ENCODE data around the gene TDP1. TPM values are rescaled to one million over a fixed set of nuclear protein-coding genes. Genes with fewer than 3 reads are reported as not detected.

The TDP1 gene
- total and polyA plus RNA-seq, 2 experiments from 2014 or later: 23.0 to 63.6 TPM

DNA sequence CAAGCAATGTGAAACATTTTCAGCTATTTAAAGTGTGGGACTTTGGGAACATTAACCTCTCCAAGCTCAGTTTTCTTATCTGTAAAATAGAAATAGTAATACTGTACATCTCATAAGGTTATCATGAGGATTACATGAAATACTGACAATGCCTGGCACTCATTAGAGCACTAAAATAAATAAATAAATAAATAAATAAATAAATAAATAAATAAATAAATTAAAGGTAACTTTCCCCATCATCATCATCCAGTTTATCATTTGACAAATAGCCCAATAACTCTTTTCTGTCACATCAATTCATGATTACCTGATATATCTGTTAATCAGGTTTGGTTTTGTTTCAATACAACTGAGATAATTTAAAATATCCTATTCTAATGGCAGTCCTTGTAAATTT lies 49.7 kb upstream of the TDP1 start (continued):
- TF ChIP-seq EZH2phosphoT487 (IDR thresholded peaks at IDR 0.05; ENCODE audit: unreplicated experiment) (no peak), ZNF114 (CRISPR knock-in tag; IDR thresholded peaks at IDR 0.05) (no peak), ZNF331 (CRISPR knock-in tag; IDR thresholded peaks at IDR 0.05; ENCODE audit: low read depth) (no peak), CREB1 (CRISPR knock-in tag; IDR thresholded peaks at IDR 0.05; ENCODE audit: low read depth) (no peak), JUNB (IDR thresholded peaks at IDR 0.05; ENCODE audit: unreplicated experiment) (no peak), NANOG (IDR thresholded peaks at IDR 0.05; ENCODE audit: borderline replicate concordance) (no peak), STAT1 (IDR thresholded peaks at IDR 0.05; ENCODE audit: unreplicated experiment) (no peak), EZH2 (IDR thresholded peaks at IDR 0.05; ENCODE audit: low read depth, unreplicated experiment) (no peak)
- TF ChIP-seq, protein P1, sequence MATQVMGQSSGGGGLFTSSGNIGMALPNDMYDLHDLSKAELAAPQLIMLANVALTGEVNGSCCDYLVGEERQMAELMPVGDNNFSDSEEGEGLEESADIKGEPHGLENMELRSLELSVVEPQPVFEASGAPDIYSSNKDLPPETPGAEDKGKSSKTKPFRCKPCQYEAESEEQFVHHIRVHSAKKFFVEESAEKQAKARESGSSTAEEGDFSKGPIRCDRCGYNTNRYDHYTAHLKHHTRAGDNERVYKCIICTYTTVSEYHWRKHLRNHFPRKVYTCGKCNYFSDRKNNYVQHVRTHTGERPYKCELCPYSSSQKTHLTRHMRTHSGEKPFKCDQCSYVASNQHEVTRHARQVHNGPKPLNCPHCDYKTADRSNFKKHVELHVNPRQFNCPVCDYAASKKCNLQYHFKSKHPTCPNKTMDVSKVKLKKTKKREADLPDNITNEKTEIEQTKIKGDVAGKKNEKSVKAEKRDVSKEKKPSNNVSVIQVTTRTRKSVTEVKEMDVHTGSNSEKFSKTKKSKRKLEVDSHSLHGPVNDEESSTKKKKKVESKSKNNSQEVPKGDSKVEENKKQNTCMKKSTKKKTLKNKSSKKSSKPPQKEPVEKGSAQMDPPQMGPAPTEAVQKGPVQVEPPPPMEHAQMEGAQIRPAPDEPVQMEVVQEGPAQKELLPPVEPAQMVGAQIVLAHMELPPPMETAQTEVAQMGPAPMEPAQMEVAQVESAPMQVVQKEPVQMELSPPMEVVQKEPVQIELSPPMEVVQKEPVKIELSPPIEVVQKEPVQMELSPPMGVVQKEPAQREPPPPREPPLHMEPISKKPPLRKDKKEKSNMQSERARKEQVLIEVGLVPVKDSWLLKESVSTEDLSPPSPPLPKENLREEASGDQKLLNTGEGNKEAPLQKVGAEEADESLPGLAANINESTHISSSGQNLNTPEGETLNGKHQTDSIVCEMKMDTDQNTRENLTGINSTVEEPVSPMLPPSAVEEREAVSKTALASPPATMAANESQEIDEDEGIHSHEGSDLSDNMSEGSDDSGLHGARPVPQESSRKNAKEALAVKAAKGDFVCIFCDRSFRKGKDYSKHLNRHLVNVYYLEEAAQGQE (IDR thresholded peaks at IDR 0.05; ENCODE audit: unreplicated experiment): no peak
- TF ChIP-seq, protein P2, sequence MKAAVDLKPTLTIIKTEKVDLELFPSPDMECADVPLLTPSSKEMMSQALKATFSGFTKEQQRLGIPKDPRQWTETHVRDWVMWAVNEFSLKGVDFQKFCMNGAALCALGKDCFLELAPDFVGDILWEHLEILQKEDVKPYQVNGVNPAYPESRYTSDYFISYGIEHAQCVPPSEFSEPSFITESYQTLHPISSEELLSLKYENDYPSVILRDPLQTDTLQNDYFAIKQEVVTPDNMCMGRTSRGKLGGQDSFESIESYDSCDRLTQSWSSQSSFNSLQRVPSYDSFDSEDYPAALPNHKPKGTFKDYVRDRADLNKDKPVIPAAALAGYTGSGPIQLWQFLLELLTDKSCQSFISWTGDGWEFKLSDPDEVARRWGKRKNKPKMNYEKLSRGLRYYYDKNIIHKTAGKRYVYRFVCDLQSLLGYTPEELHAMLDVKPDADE (IDR thresholded peaks at IDR 0.05): no peak

DNA sequence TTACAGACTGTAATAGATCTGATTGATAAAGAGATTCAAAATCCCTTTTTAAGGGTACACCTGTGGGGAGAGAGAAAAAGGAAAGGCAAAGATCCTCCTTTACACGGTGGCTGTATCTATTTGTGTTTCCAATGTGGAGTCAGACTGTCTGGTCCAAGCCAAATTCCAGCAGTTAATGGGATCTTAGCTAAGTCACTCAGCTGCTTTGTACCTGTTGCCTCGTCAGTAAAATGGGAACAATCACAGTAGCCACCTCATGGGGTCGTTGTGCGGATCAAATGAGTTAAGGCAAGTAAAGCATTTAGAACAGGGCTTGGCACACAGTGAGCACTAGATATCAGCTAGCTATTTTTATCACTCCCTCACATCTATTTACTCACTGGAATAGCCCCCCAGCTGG lies 48.1 kb upstream of the TDP1 start:
- Mint-ChIP-seq H3K36me3 (ENCODE audit: low read depth) (no peaks in the 10 kb centered on the region), H3K9me3 (no peaks in the 10 kb centered on the region), H3K4me1 (peaks cover 50% of the 10 kb centered on the region), H3K27me3 (ENCODE audit: insufficient read depth, low read depth, poor library complexity) (peaks cover 9% of the 10 kb centered on the region), H3K4me3 (no peak overlapping the region), H3K27ac (no peak overlapping the region)
- no peaks in the 10 kb centered on the region for H4K20me1 ChIP-seq (replicated peaks; ENCODE audit: insufficient read depth)
- H2AFZ ChIP-seq: no peak overlapping the region
- H3K4me3 ChIP-seq: no peak overlapping the region
- H3K9me2 ChIP-seq (ENCODE audit: insufficient read depth): no peaks in the 10 kb centered on the region
- DNase-seq (ENCODE audit: low spot score) (peak; percentile 11), ATAC-seq (no peak)
- no peaks in the 10 kb centered on the region for H3K27me3 ChIP-seq (ENCODE audit: insufficient read depth)
- H3K27ac ChIP-seq (ENCODE audit: low read depth): no peak overlapping the region
- no peaks in the 10 kb centered on the region for H3K36me3 ChIP-seq (ENCODE audit: insufficient read depth)
- no peaks in the 10 kb centered on the region for H3K79me2 ChIP-seq (replicated peaks; ENCODE audit: insufficient read depth)
- H3K4me2 ChIP-seq: no peak overlapping the region
- peaks cover 26% of the 10 kb centered on the region for H3K4me1 ChIP-seq (ENCODE audit: insufficient read depth)
- H3F3A ChIP-seq (replicated peaks; ENCODE audit: low read depth): no peaks in the 10 kb centered on the region
- TF ChIP-seq NANOG (IDR thresholded peaks at IDR 0.05; ENCODE audit: borderline replicate concordance) (no peak), EZH2 (IDR thresholded peaks at IDR 0.05; ENCODE audit: low read depth, unreplicated experiment) (no peak), ZNF114 (CRISPR knock-in tag; IDR thresholded peaks at IDR 0.05) (no peak), POLR2AphosphoS5 (IDR thresholded peaks at IDR 0.05; ENCODE audit: low read depth) (no peak), JUNB (IDR thresholded peaks at IDR 0.05; ENCODE audit: unreplicated experiment) (no peak), ZNF331 (CRISPR knock-in tag; IDR thresholded peaks at IDR 0.05; ENCODE audit: low read depth) (no peak), EZH2phosphoT487 (IDR thresholded peaks at IDR 0.05; ENCODE audit: unreplicated experiment) (no peak)
- TF ChIP-seq, protein P3, sequence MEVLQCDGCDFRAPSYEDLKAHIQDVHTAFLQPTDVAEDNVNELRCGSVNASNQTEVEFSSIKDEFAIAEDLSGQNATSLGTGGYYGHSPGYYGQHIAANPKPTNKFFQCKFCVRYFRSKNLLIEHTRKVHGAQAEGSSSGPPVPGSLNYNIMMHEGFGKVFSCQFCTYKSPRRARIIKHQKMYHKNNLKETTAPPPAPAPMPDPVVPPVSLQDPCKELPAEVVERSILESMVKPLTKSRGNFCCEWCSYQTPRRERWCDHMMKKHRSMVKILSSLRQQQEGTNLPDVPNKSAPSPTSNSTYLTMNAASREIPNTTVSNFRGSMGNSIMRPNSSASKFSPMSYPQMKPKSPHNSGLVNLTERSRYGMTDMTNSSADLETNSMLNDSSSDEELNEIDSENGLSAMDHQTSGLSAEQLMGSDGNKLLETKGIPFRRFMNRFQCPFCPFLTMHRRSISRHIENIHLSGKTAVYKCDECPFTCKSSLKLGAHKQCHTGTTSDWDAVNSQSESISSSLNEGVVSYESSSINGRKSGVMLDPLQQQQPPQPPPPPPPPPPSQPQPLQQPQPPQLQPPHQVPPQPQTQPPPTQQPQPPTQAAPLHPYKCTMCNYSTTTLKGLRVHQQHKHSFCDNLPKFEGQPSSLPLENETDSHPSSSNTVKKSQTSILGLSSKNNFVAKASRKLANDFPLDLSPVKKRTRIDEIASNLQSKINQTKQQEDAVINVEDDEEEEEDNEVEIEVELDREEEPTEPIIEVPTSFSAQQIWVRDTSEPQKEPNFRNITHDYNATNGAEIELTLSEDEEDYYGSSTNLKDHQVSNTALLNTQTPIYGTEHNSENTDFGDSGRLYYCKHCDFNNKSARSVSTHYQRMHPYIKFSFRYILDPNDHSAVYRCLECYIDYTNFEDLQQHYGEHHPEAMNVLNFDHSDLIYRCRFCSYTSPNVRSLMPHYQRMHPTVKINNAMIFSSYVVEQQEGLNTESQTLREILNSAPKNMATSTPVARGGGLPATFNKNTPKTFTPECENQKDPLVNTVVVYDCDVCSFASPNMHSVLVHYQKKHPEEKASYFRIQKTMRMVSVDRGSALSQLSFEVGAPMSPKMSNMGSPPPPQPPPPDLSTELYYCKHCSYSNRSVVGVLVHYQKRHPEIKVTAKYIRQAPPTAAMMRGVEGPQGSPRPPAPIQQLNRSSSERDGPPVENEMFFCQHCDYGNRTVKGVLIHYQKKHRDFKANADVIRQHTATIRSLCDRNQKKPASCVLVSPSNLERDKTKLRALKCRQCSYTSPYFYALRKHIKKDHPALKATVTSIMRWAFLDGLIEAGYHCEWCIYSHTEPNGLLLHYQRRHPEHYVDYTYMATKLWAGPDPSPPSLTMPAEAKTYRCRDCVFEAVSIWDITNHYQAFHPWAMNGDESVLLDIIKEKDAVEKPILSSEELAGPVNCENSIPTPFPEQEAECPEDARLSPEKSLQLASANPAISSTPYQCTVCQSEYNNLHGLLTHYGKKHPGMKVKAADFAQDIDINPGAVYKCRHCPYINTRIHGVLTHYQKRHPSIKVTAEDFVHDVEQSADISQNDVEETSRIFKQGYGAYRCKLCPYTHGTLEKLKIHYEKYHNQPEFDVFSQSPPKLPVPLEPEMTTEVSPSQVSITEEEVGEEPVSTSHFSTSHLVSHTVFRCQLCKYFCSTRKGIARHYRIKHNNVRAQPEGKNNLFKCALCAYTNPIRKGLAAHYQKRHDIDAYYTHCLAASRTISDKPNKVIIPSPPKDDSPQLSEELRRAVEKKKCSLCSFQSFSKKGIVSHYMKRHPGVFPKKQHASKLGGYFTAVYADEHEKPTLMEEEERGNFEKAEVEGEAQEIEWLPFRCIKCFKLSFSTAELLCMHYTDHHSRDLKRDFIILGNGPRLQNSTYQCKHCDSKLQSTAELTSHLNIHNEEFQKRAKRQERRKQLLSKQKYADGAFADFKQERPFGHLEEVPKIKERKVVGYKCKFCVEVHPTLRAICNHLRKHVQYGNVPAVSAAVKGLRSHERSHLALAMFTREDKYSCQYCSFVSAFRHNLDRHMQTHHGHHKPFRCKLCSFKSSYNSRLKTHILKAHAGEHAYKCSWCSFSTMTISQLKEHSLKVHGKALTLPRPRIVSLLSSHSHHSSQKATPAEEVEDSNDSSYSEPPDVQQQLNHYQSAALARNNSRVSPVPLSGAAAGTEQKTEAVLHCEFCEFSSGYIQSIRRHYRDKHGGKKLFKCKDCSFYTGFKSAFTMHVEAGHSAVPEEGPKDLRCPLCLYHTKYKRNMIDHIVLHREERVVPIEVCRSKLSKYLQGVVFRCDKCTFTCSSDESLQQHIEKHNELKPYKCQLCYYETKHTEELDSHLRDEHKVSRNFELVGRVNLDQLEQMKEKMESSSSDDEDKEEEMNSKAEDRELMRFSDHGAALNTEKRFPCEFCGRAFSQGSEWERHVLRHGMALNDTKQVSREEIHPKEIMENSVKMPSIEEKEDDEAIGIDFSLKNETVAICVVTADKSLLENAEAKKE (CRISPR knock-in tag; IDR thresholded peaks at IDR 0.05): no peak
- TF ChIP-seq, protein P2 (IDR thresholded peaks at IDR 0.05): no peak
